HG03108 (cell line): ENCODE data around the gene ANO7.

Source experiments
- ATAC-seq: cut with Tn5 transposase; IDR thresholded peaks from one replicate; pipeline ENCODE4 v1.9.1; 2021; ENCODE audit warnings: moderate library complexity; ENCODE audit not compliant: unreplicated experiment

The ANO7 gene

GRCh38 chr2:241225983-241226382, 37.5 kb downstream of the ANO7 start:
- no peak for ATAC-seq

- ATAC-seq = no peak
Observed at GRCh38 chr2:241226723-241227572, 38.5 kb downstream of the ANO7 start.

- no peak for ATAC-seq
Observed at GRCh38 chr2:241227594-241227993, 39.1 kb downstream of the ANO7 start.

- no peak for ATAC-seq
Observed at GRCh38 chr2:241228081-241228859, 39.8 kb downstream of the ANO7 start.

GRCh38 chr2:241228860-241229516, 40.5 kb downstream of the ANO7 start:
- no peak for ATAC-seq

GRCh38 chr2:241229563-241230401, 41.3 kb downstream of the ANO7 start:
- no peak for ATAC-seq

- no peak for ATAC-seq
Observed at GRCh38 chr2:241230435-241230834, 42.0 kb downstream of the ANO7 start.

- no peak for ATAC-seq
Observed at GRCh38 chr2:241232736-241233575, 44.5 kb downstream of the ANO7 start.

GRCh38 chr2:241234066-241234790, 45.8 kb downstream of the ANO7 start:
- ATAC-seq = no peak

GRCh38 chr2:241234962-241235740, 46.7 kb downstream of the ANO7 start:
- ATAC-seq = no peak

- ATAC-seq = no peak
Observed at GRCh38 chr2:241235859-241236593, 47.5 kb downstream of the ANO7 start.

GRCh38 chr2:241237047-241237446, 48.6 kb downstream of the ANO7 start:
- ATAC-seq = no peak

GRCh38 chr2:241237949-241238371, 49.5 kb downstream of the ANO7 start:
- ATAC-seq = no peak

- no peak for ATAC-seq
Observed at GRCh38 chr2:241238693-241239198, 50.3 kb downstream of the ANO7 start.

- ATAC-seq = no peak
Observed at GRCh38 chr2:241239552-241240202, 51.2 kb downstream of the ANO7 start.

- no peak for ATAC-seq
Observed at GRCh38 chr2:241240320-241241004, 52.0 kb downstream of the ANO7 start.
